HG02943 (cell line): ENCODE measurements around the gene IQGAP3.
A peak's percentile ranks its signal among the peaks of the same experiment; 100 is the strongest.

Experiments
- ATAC-seq: cut with Tn5 transposase; IDR thresholded peaks from one replicate; pipeline ENCODE4 v1.9.1; 2021; ENCODE audit warnings: mild to moderate bottlenecking, low read depth, moderate library complexity; ENCODE audit not compliant: unreplicated experiment

The IQGAP3 gene

DNA sequence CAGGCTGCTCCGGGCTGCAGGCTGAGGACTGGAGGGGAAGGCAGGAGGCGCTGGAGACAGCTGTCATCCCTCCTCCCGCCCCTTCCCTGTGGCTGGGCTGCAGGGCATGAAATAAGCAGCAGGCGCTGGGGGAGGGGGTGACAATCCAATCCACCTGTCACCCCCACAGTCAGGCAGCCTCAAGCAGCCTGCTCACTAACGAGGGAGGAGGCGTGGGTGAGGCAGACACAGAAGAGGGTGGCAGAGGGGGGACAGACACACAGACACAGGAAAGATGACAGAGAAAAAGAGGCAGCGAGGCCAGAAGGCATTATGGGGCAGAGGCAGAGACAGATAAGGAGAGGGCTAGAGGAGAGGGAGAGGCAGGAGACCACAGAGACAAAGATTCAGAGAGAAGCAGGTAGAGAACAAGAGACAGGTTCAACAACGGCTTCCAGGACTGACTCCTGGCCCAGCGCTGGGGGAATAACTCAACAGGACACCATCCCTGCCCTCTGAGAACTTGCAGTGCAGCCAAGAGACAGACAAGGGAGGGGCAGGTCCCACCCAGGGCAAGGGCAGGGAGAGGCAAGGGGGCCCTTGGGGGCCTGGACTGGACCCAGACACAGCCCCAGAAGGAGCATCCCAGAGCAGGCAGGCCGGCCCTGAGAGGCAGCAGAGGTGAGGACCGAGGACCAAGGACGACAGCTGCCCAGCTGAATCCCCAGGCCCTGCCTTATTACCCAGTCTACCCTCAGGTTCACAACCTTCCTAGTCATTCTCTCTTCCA lies 83.0 kb downstream of the IQGAP3 start:
- peak; percentile 28 for ATAC-seq

DNA sequence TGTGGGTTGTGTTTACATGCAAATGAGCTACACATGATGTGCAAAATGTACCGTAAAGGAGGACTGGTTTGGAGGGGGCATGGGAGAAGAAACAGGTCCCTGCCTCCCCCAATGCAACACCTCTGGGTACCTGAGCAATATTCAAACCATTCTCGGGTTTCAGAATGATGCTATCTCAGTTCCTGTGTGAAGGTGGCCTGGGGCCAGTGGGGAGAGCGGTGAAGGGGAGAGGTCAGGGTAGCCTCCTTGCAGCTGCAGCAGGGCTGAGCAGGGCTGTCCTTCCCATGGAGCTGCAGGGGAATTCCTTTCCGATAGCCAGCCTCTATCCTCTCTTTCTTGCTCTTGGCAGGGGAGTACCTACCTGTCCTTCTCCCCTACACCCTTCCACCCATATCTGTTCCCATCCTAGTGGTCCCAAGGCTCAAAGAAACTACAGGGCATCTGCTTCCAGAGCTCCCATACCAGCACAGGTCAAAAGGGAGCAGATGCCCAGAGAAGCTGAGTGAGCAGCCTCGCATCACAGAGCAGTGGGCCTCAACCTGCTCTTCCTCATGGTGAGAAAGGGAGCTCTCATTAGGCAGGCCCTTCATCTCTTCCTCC lies 83.7 kb downstream of the IQGAP3 start:
- peak; percentile 45 for ATAC-seq

- no peak for ATAC-seq
Measured at GRCh38 chr1:156487862-156488261, 84.5 kb downstream of the IQGAP3 start.

- no peak for ATAC-seq
Measured at GRCh38 chr1:156486421-156487344, 85.7 kb downstream of the IQGAP3 start.

DNA sequence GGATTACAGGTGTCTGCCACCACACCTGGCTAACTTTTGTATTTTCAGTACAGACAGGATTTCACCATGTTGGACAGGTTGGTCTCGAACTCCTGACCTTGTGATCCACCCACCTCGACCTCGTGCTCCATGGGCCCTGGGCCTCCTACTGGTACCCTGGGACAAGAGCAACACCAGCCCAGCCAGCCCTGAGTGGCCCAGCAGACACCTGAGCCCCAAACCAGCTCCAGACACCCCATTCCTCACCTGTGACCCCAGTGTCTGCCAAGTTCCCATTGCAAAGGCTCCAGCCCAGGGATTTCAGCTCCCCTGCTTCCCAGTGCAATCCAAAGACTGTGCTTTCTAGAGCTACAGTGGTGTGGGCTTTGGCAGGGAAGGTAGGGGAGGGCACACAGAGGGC lies 86.4 kb downstream of the IQGAP3 start:
- no peak for ATAC-seq

GRCh38 chr1:156484480-156485058 lies 87.8 kb downstream of the IQGAP3 start:
- no peak for ATAC-seq

DNA sequence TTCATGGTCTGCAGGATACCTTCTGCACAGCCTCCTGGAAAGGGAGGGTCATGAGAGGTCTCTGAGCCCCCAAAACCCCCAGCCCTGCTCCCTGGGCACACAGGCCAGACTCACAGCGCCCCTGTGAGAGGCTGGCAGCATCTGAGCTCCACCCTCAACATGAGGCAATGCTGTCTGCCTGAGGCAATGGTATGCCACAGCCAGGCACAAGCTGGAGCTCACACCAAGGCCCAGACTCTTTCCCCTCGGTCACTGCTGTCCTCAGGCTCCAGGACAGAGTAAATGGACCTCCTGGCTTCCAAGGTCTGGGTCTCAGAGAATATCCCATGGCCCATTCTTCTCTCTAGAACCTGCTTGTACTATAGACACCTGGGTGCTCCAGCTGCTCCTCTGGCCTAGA lies 89.0 kb downstream of the IQGAP3 start:
- no peak for ATAC-seq

GRCh38 chr1:156482276-156482675 lies 90.1 kb downstream of the IQGAP3 start:
- no peak for ATAC-seq

- no peak for ATAC-seq
Measured at GRCh38 chr1:156481527-156481926, 90.8 kb downstream of the IQGAP3 start.

DNA sequence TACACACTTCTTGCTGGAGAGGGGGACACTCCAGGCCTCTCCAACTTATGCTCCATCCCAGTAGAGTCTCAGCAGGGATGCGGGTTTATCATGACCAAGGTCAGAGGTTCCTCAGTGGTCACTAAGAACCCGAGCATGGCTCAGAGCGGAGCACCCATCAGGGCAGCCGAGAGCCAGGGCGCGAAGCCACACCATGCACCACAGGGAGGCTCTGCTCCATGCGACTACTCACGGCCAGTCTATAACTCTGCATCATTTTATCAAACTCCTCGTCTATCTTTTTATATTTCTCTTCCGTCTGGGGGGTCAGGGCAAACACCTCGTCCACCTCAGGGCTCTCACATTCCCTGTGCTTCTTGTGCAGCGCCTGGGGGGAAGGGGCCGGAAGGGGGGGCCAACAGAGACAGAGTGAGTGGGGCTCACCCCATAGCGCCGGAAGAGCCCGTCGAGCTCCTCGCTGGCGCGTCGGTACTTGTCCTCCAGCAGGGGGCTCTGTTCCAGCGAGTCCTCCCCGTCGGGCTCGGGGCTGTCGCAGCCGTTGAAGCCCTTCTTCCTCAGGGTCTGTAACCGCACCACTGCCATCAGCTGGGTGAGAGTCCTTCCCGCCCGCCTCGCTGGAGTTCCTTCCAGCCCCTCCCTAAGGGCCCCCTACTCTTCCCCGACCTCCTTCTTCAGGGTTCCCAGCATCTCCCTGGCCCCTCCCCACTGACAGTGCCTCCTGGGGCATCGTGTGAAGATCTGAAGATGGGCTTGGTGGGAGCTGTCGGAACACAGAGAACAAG lies 91.8 kb downstream of the IQGAP3 start:
- no peak for ATAC-seq

DNA sequence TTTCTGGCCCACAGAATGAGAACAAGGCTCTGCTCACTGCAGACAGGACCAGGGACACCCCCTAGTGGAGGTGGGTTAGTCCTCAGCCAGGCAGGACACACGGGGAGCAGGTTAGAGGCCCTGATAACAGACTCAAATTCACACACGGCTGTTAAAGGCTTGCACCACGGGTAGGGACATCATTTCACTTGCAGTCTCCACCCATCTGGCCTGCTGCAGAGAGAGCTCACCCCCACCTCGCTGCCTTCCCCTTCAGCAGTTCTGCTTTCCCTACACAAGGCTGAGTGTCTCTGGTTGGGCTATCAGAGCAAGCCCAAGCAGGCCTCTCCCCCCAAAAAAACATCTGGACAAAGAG lies 92.4 kb downstream of the IQGAP3 start:
- no peak for ATAC-seq

- ATAC-seq: no peak
Measured at GRCh38 chr1:156479093-156480015, 93.0 kb downstream of the IQGAP3 start.

GRCh38 chr1:156478250-156478627 lies 94.1 kb downstream of the IQGAP3 start:
- no peak for ATAC-seq

DNA sequence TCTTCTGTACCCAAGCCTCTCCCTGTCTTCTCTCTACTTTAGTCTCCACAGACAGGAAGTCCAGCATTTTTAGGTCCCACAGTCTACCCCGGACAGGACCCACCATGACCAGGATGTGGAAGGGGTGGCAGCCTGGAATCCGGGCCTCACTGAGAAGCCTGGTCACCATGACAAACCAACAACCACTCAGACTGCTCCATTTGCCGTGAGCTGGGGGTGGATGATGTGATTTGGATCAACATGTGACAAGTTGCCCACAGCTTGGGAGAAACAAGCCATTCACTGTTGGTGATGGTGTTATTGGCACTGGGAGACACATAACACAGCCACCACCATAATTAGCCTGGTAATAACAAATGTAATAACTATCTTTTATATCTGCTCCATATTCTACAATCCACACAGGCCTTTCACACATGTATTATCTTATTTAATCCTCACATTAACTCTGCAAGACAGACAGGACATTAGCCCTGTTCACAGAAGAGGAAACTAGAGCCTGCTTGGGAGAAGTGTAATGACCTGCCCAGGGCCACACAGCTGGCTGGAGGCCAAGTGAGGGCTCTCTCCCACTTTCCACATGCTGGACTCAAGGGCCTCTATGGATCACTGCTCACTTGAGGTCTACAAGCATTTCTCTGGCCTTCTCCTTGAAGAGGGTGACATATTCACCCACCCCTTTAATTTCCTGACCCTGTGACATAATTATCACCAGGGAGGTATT lies 94.7 kb downstream of the IQGAP3 start:
- ATAC-seq: no peak

- no peak for ATAC-seq
Measured at GRCh38 chr1:156476501-156477298, 95.7 kb downstream of the IQGAP3 start.

DNA sequence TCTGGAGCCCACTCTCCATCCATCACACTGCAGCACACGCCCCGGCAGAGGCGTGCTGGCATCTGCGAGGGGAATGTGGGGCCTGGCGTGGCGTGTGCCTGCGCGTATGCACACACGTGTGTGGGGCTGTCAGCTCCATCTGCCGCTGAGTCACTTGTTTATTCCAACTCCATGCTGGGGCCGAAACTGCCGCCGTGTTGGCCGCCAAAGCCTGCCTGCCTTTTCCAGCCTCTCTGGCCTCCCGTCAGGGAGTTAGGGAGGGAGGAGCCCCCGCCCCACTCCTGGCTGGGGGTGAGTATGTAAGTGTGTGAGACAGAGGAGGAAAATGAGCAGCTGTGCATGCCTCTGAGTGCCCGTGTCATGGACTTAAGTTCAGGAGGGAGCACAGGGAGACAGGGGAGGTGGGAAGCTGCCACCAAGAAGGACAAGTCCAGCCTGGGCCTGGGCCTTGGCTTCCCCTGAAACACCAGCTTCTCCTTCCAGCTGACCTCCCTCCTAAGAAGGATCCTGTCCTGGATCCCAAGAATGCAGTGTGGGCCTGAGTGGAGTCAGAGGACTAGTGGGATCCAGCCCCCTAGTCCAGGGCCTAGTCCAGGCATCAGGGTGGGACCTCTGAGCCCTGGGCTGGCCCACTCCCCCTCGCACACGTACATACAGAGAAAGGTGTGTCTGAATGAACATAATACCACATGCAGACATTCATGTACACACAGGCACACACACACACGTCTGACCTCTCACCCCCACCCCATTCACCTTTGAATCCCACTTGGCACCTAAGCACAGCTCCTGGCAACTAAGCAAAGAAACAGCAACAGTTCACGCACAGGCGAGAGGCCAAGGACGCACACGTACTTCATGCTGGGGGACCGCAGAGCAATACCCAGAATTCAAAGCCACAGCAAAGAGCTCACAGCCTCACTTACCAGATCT lies 96.5 kb downstream of the IQGAP3 start:
- ATAC-seq: no peak
